ENCODE measurements around the gene NFAT5.

DNA sequence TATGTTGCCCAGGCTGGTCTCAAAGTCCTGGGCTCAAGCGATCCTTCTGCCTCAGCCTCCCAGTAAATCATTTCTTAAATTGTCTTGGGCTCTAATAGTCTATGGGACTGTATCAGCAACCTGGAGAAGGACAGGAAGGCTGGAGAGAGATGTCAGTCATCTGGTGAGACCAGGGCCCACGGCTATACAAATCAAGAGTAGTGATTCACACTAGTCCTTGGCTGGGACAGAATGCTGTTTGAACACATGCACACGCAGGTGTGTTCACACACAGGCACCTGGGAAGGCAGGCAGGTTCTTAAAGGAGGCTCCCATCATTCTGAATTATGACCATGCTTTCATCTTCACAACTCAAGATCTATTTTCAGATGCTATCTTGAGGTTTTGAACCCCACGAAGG, 146.5 kb downstream of the NFAT5 start:
- TF ChIP-seq, protein P1, sequence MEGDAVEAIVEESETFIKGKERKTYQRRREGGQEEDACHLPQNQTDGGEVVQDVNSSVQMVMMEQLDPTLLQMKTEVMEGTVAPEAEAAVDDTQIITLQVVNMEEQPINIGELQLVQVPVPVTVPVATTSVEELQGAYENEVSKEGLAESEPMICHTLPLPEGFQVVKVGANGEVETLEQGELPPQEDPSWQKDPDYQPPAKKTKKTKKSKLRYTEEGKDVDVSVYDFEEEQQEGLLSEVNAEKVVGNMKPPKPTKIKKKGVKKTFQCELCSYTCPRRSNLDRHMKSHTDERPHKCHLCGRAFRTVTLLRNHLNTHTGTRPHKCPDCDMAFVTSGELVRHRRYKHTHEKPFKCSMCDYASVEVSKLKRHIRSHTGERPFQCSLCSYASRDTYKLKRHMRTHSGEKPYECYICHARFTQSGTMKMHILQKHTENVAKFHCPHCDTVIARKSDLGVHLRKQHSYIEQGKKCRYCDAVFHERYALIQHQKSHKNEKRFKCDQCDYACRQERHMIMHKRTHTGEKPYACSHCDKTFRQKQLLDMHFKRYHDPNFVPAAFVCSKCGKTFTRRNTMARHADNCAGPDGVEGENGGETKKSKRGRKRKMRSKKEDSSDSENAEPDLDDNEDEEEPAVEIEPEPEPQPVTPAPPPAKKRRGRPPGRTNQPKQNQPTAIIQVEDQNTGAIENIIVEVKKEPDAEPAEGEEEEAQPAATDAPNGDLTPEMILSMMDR (IDR thresholded peaks at IDR 0.05), result no peak
- no peak for TF ChIP-seq POLR2A (IDR thresholded peaks at IDR 0.05)
